GM08714 (cell line): ENCODE measurements around the gene SLC4A2.
"Not testable (repeated sequence)": the region's sequence is repeated elsewhere in the genome, so short reads cannot be mapped to it uniquely, and the experiment has no call there.

Experiments
- H3K4me3 ChIP-seq: fragments of 200-500 bp; sonication (Bioruptor generic); 2 replicates; pipeline ENCODE4 v1.5.1; 2014; ENCODE audit warnings: mild to moderate bottlenecking, low read length, inconsistent platforms
- ZNF274 ChIP-seq: IDR thresholded peaks from 2 replicates; pipeline ENCODE4 v1.6.1; 2012; ENCODE audit warnings: mild to moderate bottlenecking, low read depth, low read length

The SLC4A2 gene

GRCh38 chr7:151028948-151029501, 30.4 kb upstream of the SLC4A2 start:
- TF ChIP-seq ZNF274 = no peak
- peak overlapping the region; percentile 64 for H3K4me3 ChIP-seq

GRCh38 chr7:151031011-151031410, 28.4 kb upstream of the SLC4A2 start:
- H3K4me3 ChIP-seq = no peak overlapping the region
- TF ChIP-seq ZNF274 = no peak

- no peak for TF ChIP-seq ZNF274
These were observed 26.2 kb upstream of the SLC4A2 start for GRCh38 chr7:151032936-151033863.

GRCh38 chr7:151033864-151034249, 25.5 kb upstream of the SLC4A2 start:
- TF ChIP-seq ZNF274 = no peak
- H3K4me3 ChIP-seq = no peak overlapping the region

More at GRCh38 chr7:151032936-151033863, 26.2 kb upstream of the SLC4A2 start:
- H3K4me3 ChIP-seq = no peak overlapping the region

GRCh38 chr7:151034312-151035025, 24.9 kb upstream of the SLC4A2 start:
- no peak for TF ChIP-seq ZNF274
- no peak overlapping the region for H3K4me3 ChIP-seq

GRCh38 chr7:151035026-151035717, 24.2 kb upstream of the SLC4A2 start:
- no peak overlapping the region for H3K4me3 ChIP-seq
- no peak for TF ChIP-seq ZNF274

GRCh38 chr7:151035902-151036301, 23.5 kb upstream of the SLC4A2 start:
- TF ChIP-seq ZNF274 = no peak
- H3K4me3 ChIP-seq = no peak overlapping the region

GRCh38 chr7:151038951-151039849, 20.2 kb upstream of the SLC4A2 start:
- TF ChIP-seq ZNF274 = no peak
- no peak overlapping the region for H3K4me3 ChIP-seq

- no peak for TF ChIP-seq ZNF274
- no peak overlapping the region for H3K4me3 ChIP-seq
These were observed 19.4 kb upstream of the SLC4A2 start for GRCh38 chr7:151039850-151040548.

GRCh38 chr7:151040616-151041375, 18.6 kb upstream of the SLC4A2 start:
- no peak overlapping the region for H3K4me3 ChIP-seq
- no peak for TF ChIP-seq ZNF274

GRCh38 chr7:151043449-151043848, 15.9 kb upstream of the SLC4A2 start:
- not testable (repeated sequence) for H3K4me3 ChIP-seq

GRCh38 chr7:151043959-151044358, 15.4 kb upstream of the SLC4A2 start:
- no peak overlapping the region for H3K4me3 ChIP-seq
- TF ChIP-seq ZNF274 = no peak
